LNCaP clone FGC (cell line): ENCODE results near the gene PCSK6.

Experiments used
- DNase-seq: peaks from one replicate; pipeline ENCODE4 v3.0.0-alpha.2; 2011; ENCODE audit warnings: low read depth
- H3K4me3 ChIP-seq: 2 replicates; pipeline ENCODE4 v1.5.1; 2011; ENCODE audit warnings: mild to moderate bottlenecking, low read depth, low read length, control low read depth
- TF ChIP-seq, protein P1 (sequence below): IDR thresholded peaks from 2 replicates; pipeline ENCODE4 v1.5.1; 2012; ENCODE audit warnings: mild to moderate bottlenecking; ENCODE audit not compliant: control insufficient read depth, insufficient read depth; ENCODE audit errors: extremely low read depth

Gene PCSK6

GRCh38 chr15:101494251-101494796 lies 4.8 kb upstream of the PCSK6 start:
- TF ChIP-seq, protein P1, sequence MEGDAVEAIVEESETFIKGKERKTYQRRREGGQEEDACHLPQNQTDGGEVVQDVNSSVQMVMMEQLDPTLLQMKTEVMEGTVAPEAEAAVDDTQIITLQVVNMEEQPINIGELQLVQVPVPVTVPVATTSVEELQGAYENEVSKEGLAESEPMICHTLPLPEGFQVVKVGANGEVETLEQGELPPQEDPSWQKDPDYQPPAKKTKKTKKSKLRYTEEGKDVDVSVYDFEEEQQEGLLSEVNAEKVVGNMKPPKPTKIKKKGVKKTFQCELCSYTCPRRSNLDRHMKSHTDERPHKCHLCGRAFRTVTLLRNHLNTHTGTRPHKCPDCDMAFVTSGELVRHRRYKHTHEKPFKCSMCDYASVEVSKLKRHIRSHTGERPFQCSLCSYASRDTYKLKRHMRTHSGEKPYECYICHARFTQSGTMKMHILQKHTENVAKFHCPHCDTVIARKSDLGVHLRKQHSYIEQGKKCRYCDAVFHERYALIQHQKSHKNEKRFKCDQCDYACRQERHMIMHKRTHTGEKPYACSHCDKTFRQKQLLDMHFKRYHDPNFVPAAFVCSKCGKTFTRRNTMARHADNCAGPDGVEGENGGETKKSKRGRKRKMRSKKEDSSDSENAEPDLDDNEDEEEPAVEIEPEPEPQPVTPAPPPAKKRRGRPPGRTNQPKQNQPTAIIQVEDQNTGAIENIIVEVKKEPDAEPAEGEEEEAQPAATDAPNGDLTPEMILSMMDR, result no peak
- DNase-seq, result no peak
- H3K4me3 ChIP-seq, result no peak overlapping the region

DNA sequence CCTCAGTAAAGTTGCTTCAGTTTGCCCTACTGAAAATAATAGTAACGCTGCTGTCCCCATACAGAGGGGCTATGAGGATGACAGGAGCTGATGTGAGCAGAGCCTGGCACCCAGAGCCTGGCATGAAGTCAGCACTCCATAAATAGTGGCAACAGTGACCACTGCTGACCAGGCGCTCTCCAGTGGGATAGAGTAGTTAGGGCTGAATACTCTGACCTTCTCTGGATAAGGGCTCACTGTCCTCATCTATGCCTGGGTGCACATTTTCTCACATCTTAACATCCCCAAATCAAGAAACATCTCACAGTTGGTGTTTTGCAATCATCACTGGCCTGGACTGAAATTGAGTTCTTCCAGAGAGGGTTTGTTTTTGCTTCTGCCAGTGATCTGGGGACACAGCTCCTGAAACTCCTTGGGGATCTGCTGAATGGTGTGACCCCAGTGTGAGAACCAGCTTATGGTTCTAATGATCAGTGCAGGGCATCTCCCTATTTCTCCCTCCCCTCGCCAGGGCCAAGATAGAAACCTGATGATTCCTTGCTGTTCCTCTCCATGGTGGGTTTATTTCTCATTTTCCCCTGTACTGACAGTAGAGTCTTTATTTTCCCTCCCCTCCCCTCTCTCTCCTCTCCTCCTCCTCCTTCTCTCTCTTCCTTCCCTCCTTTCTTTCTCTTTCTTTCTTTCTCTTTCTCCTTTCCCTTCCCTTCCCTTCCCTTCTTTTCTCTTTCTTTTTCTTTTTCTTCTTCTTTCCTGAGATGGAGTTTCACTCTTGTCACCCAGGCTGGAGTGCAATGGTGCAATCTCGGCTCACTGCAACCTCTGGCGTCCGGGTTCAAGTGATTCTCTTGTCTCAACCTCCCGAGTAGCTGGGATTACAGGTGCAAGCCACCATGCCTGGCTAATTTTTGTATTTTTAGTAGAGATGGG lies 3.5 kb upstream of the PCSK6 start:
- TF ChIP-seq, protein P1, result no peak
- no peak overlapping the region for H3K4me3 ChIP-seq
- DNase-seq, result no peak

DNA sequence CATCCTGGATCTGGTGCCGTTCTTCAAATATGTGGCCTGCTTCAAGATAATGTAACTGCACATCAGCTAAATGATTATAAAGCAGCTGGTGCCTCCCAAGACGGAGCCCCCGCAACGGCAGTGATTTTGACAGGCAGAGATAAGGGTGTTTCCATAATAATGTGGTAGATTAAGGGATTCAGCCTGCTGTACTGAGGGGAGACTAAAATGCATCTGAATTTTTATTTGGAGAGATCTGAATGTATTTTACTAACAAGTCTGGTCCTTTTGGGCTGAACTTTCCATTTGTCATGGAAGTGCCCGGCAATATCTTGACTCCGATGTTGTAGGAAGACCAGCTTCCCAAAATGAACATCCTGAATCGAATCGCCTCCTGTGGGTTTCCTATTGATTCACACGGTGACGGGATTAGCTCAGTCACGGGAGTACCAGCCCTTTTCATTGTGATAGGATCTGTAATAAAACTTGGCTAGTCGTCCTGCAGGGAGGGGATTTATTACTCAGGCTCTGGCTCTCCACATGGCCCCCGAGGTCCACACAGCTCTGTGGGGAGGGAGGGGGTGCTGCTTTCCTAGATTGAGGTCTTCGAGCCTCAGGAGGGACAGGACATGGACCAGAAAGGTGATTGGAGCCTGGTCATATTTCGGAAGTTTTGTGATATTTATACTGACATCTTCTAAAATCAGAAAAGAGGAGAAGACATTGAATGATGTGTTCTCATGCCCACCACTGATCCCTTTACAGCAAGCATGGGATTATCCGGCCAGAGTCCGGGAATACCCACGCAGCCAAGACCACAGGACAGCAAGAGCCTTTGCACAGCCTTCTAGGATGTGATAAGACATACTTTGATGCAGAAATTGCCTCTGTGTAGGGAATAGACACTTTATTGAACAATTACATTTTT lies 2.5 kb upstream of the PCSK6 start:
- TF ChIP-seq, protein P1, result no peak
- no peak overlapping the region for H3K4me3 ChIP-seq
- DNase-seq, result no peak

DNA sequence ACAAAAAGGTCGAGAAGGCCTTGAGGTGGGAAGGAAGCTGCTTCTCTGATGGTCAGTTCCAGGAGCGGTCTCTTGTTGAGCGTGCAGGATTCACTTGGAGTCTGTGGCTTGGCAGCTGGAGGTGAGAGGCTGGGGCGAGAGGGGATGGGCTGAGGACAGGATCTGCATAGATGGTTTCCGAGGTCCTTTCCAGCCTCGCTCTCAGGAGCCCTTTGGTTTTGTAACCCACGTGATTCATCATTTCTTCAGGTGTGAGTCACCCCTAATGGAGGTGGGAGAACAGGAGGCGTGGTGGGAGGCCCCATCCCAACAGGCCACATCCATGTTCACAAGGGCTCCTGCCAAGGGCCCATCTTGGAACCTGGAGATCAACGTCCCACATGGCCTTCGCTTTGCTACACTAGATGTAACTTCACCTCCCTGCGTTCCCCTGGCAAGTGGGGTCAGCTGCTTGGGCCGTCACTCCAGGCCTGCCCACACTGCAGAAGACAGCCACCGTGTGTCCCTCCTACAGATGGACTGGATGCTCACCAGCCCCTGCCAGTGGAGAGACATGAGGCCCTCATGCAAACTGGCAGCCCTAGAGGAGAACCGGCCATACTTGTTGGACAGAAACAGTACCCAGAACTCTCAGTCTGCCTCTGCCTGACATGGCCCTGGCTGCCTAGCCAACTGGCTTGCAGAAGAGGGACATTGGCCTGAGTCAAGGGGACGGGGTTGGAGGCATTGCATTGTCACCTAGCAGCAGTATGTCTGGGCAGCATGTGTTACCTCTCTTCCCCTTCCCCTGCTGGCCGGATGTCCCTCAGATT lies 1.6 kb upstream of the PCSK6 start:
- no peak overlapping the region for H3K4me3 ChIP-seq
- DNase-seq, result no peak
- TF ChIP-seq, protein P1, result no peak

DNA sequence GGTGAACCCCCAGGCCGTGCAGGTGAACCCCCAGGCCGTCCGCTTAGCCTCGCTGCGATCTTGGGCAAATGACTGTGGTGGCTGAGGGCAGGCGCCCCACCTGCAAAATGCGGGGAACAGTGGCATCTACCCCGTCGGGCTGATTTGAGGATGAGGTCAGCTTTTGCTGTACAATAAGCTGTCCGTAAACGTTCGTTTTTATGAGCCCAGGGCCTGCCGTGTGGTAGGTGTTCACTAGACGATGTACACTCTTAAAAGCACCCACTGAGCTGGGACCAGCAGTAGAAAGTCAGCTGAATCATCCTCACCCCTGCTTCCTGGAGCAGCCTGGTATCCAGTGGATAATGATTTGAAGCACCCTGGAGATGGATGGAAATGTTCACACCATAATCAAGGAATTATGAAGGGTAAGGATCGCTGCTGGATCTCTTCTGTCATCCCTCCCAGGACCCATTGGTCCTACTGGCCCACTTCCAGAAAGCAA lies 943 bp upstream of the PCSK6 start:
- TF ChIP-seq, protein P1, result no peak
- H3K4me3 ChIP-seq, result peak overlapping the region; percentile 50
- no peak for DNase-seq

- H3K4me3 ChIP-seq, result no peak overlapping the region
Measured at GRCh38 chr15:101489237-101489598, 289 bp downstream of the PCSK6 start.

More at GRCh38 chr15:101489237-101489598, 289 bp downstream of the PCSK6 start:
- TF ChIP-seq, protein P1, result peak; percentile 50
- no peak for DNase-seq
